Measurements from ENCODE around the gene PLXNA4.

DNA sequence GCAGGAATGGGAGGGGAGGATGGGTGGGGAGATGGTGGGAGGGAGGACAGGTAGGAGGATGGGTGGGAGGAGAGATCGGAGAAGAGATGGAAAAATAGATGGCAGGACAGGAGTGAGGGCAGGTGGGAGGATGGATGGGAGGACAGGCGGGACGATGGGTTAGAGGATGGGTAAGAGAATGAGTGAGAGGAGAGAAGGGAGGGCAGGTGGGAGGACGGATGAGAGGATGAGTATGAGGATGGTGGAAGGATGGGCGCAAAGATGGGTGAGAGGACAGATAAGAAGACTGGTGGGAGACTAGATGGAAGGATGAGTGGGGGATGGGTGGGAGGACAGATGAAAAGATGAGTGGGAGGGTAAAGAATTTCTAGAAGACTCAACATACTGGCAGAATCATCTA is 438.6 kb downstream of the PLXNA4 start:
- TF ChIP-seq, protein P1, sequence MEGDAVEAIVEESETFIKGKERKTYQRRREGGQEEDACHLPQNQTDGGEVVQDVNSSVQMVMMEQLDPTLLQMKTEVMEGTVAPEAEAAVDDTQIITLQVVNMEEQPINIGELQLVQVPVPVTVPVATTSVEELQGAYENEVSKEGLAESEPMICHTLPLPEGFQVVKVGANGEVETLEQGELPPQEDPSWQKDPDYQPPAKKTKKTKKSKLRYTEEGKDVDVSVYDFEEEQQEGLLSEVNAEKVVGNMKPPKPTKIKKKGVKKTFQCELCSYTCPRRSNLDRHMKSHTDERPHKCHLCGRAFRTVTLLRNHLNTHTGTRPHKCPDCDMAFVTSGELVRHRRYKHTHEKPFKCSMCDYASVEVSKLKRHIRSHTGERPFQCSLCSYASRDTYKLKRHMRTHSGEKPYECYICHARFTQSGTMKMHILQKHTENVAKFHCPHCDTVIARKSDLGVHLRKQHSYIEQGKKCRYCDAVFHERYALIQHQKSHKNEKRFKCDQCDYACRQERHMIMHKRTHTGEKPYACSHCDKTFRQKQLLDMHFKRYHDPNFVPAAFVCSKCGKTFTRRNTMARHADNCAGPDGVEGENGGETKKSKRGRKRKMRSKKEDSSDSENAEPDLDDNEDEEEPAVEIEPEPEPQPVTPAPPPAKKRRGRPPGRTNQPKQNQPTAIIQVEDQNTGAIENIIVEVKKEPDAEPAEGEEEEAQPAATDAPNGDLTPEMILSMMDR (conservative IDR thresholded peaks at IDR 0.05; ENCODE audit: low read depth, low read length) = no peak
- TF ChIP-seq EZH2 (IDR thresholded peaks at IDR 0.05; ENCODE audit: borderline replicate concordance, low read depth, low read length, poor library complexity, severe bottlenecking) = no peak

All from A673 (cell line).